HG02943 (cell line): Measurements from ENCODE around the gene BNIPL.

Experiments used
- ATAC-seq: cut with Tn5 transposase; IDR thresholded peaks from one replicate; pipeline ENCODE4 v1.9.1; 2021; ENCODE audit warnings: mild to moderate bottlenecking, low read depth, moderate library complexity; ENCODE audit not compliant: unreplicated experiment

The BNIPL gene

DNA sequence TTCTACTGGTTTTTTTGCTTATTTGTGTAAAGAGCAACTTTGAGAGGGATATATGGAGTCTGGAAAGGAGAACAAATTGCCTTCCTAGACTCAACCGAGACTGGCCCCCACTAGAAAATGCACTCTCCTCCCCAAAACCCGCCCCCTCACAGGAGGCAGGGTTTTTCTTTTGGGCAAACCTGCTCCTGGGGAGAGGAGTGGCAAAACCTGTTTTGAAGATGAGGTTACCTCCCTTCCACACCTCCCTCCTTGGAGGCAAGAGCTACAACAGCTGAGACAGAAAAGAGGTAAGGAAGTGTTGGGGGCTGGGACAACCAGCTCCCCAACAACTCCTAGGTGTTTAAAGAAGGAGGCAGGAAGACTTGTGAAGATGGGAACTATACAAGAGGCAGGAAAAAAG lies at the start of gene BNIPL:
Gene BNIPL (plus strand): TSS at position 231 of the 400 bp plus-strand sequence. CDS start 140 bp downstream, at position 371.
- ATAC-seq, result no peak

DNA sequence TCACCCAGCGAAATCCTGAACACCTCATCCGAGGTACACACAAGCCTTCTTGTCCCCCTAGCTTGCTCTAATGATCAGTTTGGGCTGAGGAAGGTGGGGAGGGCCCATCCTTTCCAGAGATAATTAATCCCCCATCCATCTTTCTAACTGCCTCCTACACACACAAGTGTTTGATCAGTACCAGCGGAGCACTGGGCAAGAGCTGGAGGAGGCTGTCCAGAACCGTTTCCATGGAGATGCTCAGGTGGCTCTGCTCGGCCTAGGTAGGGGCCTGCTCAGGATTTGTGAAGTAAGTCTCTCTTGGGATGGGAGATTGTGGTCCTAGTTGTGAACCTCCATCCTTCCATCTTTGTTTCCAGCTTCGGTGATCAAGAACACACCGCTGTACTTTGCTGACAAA lies 48.5 kb upstream of the BNIPL start:
- no peak for ATAC-seq

- no peak for ATAC-seq
Observed at GRCh38 chr1:150992626-150993025, 43.8 kb upstream of the BNIPL start.

DNA sequence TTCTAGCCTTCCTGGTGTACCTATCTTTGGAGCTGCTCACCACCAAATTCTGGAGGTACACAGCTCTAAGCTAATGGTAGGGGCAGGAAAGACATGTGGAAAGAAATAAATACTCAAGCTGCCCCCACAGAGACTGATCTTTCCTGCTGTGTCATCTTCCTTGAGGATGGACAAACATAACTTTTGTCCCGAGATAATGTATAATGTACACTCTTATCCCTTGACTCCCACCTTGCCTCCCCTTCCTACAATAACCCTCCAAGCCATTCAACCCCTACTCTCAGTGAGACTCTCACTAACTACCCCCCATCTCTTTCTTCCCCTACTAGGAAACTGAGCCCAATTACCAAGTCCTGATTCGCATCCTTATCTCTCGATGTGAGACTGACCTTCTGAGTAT lies 42.1 kb upstream of the BNIPL start:
- no peak for ATAC-seq

DNA sequence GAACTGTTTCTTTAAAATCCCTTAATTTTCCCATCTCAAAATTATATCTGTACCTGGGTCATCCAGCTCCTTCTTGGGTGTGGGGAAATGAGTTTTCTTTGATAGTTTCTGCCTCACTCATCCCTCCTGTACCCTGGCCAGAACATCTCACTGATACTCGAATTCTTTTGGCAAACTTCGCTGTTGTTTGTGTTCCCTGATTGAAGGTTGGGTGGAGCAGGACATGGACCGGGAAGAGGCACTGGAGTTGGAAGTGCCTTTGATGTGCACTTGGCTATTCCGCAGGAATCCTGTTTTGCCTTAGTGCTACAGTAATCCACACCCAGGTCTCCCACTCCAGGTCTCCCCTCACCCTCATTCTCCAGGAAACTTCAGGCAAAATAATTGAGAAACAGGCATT lies 40.9 kb upstream of the BNIPL start:
- ATAC-seq, result no peak

DNA sequence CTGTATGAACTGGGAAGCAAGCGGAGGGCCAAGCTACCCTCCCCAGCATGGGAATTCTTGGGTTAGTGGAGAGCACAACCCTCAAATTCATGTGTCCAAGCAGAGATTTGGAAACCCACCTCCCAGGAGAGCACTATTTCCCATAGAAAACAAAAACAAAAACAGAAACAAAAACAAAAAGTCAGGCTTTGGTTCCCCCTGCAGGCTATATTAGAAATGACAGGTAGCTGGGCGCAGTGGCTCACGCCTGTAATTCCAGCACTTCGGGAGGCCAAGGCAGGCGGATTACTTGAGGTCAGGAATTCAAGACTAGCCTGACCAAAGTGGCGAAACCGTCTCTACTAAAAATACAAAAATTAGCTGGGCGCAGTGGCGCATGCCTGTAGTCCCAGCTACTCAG lies 40.5 kb upstream of the BNIPL start:
- no peak for ATAC-seq

GRCh38 chr1:150997126-150997872 lies 39.1 kb upstream of the BNIPL start:
- no peak for ATAC-seq

DNA sequence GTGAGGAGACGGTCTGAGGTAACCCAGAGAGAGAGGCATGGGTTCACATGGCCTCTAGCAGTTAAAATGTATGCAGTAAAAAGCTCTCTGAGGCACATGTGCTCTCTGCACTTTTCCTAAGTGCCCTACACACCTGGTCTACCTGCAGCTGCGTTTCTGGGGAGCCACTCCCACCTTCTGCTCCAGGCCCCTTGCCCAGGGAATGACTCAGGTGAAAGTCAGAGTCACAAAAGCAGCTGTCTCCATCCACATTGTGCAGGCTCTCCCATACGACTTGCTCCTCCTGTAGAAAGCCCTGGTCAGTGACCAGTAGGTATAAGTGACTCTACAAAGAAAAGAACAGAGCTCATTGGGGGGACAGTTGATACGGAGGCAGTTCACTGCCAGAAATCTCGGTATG lies 38.4 kb upstream of the BNIPL start:
- ATAC-seq, result no peak

DNA sequence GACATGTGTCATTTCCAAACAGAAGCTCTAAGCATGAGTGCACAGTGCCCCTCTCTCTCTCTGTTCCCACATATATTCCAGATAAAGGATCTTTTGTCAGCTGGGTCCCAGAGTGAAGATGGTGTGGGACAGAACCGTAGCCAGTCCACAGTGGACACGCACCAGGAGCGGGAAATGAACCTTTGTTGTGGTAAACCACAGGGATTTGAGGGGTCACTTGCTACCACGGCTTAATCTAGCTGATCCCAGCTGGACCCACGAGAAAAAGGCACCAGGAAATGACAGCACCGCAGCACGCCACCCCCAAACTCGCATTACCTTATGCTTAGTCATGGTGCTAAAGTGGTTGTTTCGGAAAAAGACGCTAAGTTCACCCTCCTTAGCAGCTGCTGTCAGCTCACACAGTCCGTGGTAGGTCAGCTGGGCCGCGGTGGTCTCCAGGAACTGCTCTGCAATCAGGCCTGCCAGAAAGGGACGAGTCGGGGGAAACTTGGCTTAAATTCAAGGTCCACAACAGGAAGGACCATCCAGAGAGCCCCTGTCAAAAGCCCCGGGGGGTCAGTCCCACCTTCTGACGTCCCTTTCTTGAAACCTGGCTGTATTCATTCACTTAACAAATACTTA lies 37.2 kb upstream of the BNIPL start:
- no peak for ATAC-seq

GRCh38 chr1:150999926-151000325 lies 36.5 kb upstream of the BNIPL start:
- no peak for ATAC-seq

DNA sequence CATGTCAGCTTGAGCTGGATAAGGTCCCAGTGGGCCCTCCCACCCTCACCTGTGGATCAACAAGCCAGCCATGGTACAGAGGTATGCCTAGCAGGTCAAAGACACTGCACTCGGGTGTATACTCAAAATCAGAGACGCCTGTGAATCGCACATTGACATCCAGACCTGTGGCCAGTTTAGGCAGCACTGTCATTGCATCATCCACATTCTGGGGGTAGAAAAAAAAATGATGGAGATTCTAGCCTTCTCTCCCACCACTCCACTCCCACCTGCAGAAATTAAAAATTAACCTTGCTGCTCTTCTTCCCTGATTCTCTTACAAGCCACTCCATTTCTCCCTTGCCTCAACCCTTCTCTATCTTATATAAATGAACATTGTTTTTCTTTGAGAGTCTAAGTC lies 36.0 kb upstream of the BNIPL start:
- ATAC-seq, result no peak

DNA sequence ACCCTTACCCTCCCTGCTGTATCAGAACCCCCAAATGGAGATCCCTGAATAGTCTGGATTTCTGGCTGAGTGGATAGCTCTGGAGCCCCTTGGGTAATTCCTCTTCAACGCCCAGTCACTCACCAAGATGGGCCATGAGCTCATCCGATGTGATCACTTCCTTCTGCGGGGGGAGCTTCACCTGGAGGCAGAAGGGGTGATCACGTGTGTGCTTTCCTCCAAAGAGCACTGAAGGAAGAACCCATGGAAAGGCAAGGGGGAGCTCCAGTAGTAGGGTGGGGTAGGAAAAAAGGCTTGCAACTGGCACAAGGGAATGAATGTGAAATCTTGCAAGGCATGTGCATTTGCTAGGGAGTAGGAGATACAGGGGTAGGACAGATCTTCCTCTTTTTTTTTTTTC lies 34.8 kb upstream of the BNIPL start:
- no peak for ATAC-seq

DNA sequence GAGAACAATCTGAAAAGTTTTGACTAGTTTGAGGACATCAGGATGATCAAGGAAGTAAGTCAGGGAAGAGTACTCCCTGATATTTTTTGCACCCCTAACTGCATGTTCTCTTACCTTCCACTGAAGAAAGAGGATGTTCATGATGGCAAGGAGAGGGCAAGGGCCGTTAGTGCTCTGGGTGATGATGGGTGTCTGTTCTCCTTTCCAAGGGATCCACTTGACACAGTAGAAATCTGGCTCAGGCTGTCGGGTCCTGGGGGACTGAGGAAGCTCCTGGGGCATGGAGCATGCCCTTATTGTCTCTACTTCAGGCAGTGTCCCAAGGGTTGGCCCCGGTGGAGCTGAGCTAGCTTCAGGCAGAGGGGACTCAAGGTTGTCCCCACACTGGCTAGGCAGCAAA lies 34.3 kb upstream of the BNIPL start:
- no peak for ATAC-seq

DNA sequence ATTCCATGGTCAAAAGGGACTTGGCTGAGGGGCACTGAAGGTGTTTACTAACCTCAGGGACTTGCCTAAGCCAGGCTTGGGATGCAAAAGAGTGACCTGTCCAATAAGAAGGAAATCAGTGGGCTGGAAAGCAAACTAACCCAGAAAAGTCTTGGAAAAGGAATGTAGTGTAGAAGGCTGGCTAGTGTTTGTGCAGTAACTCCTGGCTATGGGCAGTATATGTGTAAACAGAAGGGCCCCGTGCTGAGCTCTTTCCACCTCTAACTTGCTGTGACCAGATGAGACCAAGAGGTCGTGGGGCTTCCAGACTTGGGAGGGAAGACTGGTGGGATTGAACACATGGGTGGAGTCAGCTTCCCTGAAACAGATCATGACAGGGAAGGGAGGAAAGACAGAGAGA lies 33.8 kb upstream of the BNIPL start:
- no peak for ATAC-seq

DNA sequence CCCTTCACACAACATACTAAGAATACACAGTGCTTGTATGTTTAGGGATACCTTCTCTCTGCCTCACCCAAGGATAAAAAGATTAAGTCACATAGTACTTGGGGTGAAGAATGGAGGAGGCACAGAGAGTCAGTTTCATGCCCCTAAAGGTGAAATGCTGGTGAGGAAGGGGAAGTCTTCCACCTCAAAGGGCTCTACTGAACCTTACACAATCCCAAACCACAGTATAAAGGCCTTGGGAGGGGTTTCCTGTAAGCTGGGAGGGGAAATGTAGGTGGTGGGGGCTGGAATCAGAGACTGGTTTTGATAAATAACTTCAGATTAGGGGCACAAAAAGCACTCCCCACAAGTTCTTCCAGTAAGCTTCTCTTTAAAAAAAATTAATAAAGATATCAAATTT lies 33.2 kb upstream of the BNIPL start:
- ATAC-seq, result no peak

- ATAC-seq, result no peak
Observed at GRCh38 chr1:151005729-151006319, 30.6 kb upstream of the BNIPL start.

- ATAC-seq, result no peak
Observed at GRCh38 chr1:151006327-151007052, 29.9 kb upstream of the BNIPL start, which contains the start of gene MINDY1. Gene MINDY1, minus strand, starts transcription at chr1:151006902. Its CDS starts 4,285 bp downstream, at chr1:151002617.

GRCh38 chr1:151007853-151008243 lies 28.5 kb upstream of the BNIPL start:
- no peak for ATAC-seq

- no peak for ATAC-seq
Observed at GRCh38 chr1:151008244-151009205, 27.9 kb upstream of the BNIPL start, which contains the start of gene PRUNE1. Gene PRUNE1, plus strand, starts transcription at chr1:151008449. Its CDS starts 184 bp downstream, at chr1:151008633.

GRCh38 chr1:151009206-151009587 lies 27.2 kb upstream of the BNIPL start:
- ATAC-seq, result no peak
